T1000 (cell line): ENCODE measurements around the gene CDK8.
"Not testable (repeated sequence)": the region's sequence is repeated elsewhere in the genome, so short reads cannot be mapped to it uniquely, and the experiment has no call there.

Source experiments
- DNase-seq: peaks from one replicate; lab custom pipeline; 2025; ENCODE audit warnings: mixed read lengths; lab: John Stamatoyannopoulos, UW

The CDK8 gene

GRCh38 chr13:26316095-26316494, 62.2 kb downstream of the CDK8 start:
- DNase-seq: not testable (repeated sequence)

GRCh38 chr13:26320766-26321165, 66.8 kb downstream of the CDK8 start:
- DNase-seq: no peak

GRCh38 chr13:26323127-26323526, 69.2 kb downstream of the CDK8 start:
- no peak for DNase-seq

GRCh38 chr13:26323764-26324163, 69.8 kb downstream of the CDK8 start:
- no peak for DNase-seq

GRCh38 chr13:26324294-26324693, 70.4 kb downstream of the CDK8 start:
- no peak for DNase-seq

GRCh38 chr13:26324867-26325266, 70.9 kb downstream of the CDK8 start:
- no peak for DNase-seq

GRCh38 chr13:26325876-26326275, 71.9 kb downstream of the CDK8 start:
- no peak for DNase-seq

- DNase-seq: no peak
Measured at GRCh38 chr13:26326562-26326961, 72.6 kb downstream of the CDK8 start.

GRCh38 chr13:26327940-26328725, 74.2 kb downstream of the CDK8 start:
- DNase-seq: no peak

- no peak for DNase-seq
Measured at GRCh38 chr13:26335158-26335557, 81.2 kb downstream of the CDK8 start.

- DNase-seq: no peak
Measured at GRCh38 chr13:26340807-26341206, 86.9 kb downstream of the CDK8 start.

- no peak for DNase-seq
Measured at GRCh38 chr13:26342898-26343297, 89.0 kb downstream of the CDK8 start.

- DNase-seq: no peak
Measured at GRCh38 chr13:26343816-26344215, 89.9 kb downstream of the CDK8 start.

- no peak for DNase-seq
Measured at GRCh38 chr13:26344980-26345379, 91.1 kb downstream of the CDK8 start.

- no peak for DNase-seq
Measured at GRCh38 chr13:26348966-26349365, 95.0 kb downstream of the CDK8 start.

GRCh38 chr13:26362261-26362660, 108.3 kb downstream of the CDK8 start:
- no peak for DNase-seq

- DNase-seq: no peak
Measured at GRCh38 chr13:26370553-26370952, 116.6 kb downstream of the CDK8 start.

GRCh38 chr13:26372747-26373146, 118.8 kb downstream of the CDK8 start:
- DNase-seq: no peak

- DNase-seq: no peak
Measured at GRCh38 chr13:26376430-26376829, 122.5 kb downstream of the CDK8 start.

GRCh38 chr13:26377038-26377437, 123.1 kb downstream of the CDK8 start:
- no peak for DNase-seq

GRCh38 chr13:26378116-26378515, 124.2 kb downstream of the CDK8 start:
- no peak for DNase-seq

GRCh38 chr13:26379831-26380230, 125.9 kb downstream of the CDK8 start:
- DNase-seq: no peak

GRCh38 chr13:26380930-26381329, 127.0 kb downstream of the CDK8 start:
- no peak for DNase-seq

GRCh38 chr13:26382366-26382765, 128.4 kb downstream of the CDK8 start:
- no peak for DNase-seq
